22Rv1 (cell line): ENCODE results near the gene KCNIP4.

Source experiments
- H3K27ac ChIP-seq: fragments of 450-650 bp; 2 replicates; pipeline ENCODE4 v1.5.1; 2017
- CTCF ChIP-seq: fragments of 450-650 bp; IDR thresholded peaks from 2 replicates; pipeline ENCODE4 v1.5.1; 2017; ENCODE audit warnings: mild to moderate bottlenecking
- ZFX ChIP-seq: fragments of 450-650 bp; IDR thresholded peaks from 2 replicates; pipeline ENCODE4 v1.6.1; 2017; ENCODE audit warnings: antibody characterized with exemption, borderline replicate concordance

The KCNIP4 gene

GRCh38 chr4:21420166-21420565 is 528.4 kb downstream of the KCNIP4 start:
- no peak for TF ChIP-seq CTCF
- no peak for TF ChIP-seq ZFX
- H3K27ac ChIP-seq, result no peak overlapping the region

DNA sequence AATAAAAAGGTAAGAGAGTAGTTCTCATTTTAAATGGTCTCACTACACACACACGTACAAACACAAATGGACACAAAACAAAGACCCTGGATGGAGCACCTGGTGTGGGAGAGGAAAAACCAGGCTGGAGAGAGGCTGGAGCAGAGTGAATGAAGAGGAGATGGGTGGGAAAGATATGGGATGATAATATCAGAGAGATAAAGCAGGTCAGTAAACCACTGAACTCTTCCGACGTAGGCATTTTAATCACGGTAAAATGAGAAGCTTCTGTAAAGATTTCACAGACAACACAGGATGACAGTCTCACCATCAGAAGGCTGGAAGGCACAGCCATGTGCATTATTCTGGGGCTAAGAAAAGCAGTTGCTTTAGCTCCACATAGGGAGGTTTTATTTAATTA is 532.8 kb downstream of the KCNIP4 start:
- H3K27ac ChIP-seq, result no peak overlapping the region
- TF ChIP-seq CTCF, result no peak
- no peak for TF ChIP-seq ZFX

- peak overlapping the region; percentile 12; the same call in 1 of the 2 replicates for H3K27ac ChIP-seq
- TF ChIP-seq CTCF (no peak), ZFX (no peak)
Observed at GRCh38 chr4:21413807-21414370, 534.7 kb downstream of the KCNIP4 start.

DNA sequence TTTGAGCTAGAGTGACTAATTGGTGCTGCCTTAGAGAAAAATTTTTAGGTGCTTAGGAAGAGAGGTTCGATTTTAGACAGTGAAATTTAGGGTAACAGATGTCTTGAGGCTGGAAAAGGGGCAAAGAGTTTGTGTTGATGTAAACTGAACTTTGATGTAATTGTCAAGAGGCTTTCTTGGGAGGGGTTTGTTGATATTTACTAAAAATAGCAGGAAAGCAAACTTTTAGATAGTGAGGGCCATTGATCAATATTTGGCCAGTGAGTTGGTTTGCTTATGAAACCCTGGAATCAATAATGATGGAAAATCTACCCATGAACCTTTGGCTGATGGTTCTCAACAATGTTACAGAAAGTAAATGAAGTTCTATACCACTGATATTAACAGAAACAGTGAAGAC is 537.5 kb downstream of the KCNIP4 start:
- no peak overlapping the region for H3K27ac ChIP-seq
- no peak for TF ChIP-seq ZFX
- TF ChIP-seq CTCF, result no peak

- TF ChIP-seq CTCF (no peak), ZFX (no peak)
- no peak overlapping the region for H3K27ac ChIP-seq
Observed at GRCh38 chr4:21410372-21410771, 538.2 kb downstream of the KCNIP4 start.

DNA sequence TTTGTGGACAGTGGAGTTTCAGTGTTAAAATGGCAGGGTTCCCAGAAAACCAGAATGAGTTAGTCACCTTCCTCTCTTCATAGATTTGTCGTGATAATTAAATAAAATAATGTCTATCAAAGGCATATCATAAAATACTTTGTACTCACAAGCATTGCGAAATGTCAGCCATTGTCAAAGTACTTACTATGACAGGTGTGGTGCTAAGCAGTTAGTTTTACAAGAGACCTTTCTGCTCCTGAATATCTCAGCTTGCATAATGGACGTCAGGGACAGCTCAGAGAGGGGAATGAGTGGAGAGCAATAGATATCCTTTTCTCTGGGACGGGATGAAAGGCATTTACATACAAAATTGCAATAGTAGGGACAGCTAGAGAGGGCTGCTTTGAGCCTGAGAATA is 560.9 kb downstream of the KCNIP4 start:
- TF ChIP-seq CTCF (no peak), ZFX (no peak)

GRCh38 chr4:21386166-21386780 is 562.3 kb downstream of the KCNIP4 start:
- H3K27ac ChIP-seq, result no peak overlapping the region
- TF ChIP-seq CTCF (no peak), ZFX (no peak)

More for the DNA sequence above, 560.9 kb downstream of the KCNIP4 start:
- no peak overlapping the region for H3K27ac ChIP-seq
